SJSA1 (cell line): ENCODE results near the gene DLK2. TPM values are rescaled to one million over a fixed set of nuclear protein-coding genes. Genes with fewer than 3 reads are reported as not detected.
"Not testable (repeated sequence)": the region's sequence is repeated elsewhere in the genome, so short reads cannot be mapped to it uniquely, and the experiment has no call there.

ENCODE experiments used
- DNase-seq, 2 experiments: peaks; one replicate each; pipeline ENCODE4 v3.0.0-alpha.2; 2015 to 2020; ENCODE audit warnings: low spot score in 2 of 2, low read depth in 1 of 2
- H3K27ac ChIP-seq: fragments of 250-450 bp; sonication (Bioruptor Pico); 2 replicates; pipeline ENCODE4 v1.5.1; 2020; ENCODE audit warnings: mild to moderate bottlenecking, moderate library complexity
- H3K27me3 ChIP-seq: fragments of 250-450 bp; sonication (Bioruptor Pico); replicated peaks from 2 replicates; pipeline ENCODE4 v1.5.1; 2020; ENCODE audit warnings: mild to moderate bottlenecking, moderate library complexity
- H3K36me3 ChIP-seq: fragments of 250-450 bp; sonication (Bioruptor Pico); 2 replicates; pipeline ENCODE4 v1.5.1; 2020; ENCODE audit warnings: mild to moderate bottlenecking
- H3K4me1 ChIP-seq: fragments of 250-450 bp; sonication (Bioruptor Pico); replicated peaks from 2 replicates; pipeline ENCODE4 v1.6.1; 2021; ENCODE audit warnings: mild to moderate bottlenecking
- H3K4me3 ChIP-seq: fragments of 250-450 bp; sonication (Bioruptor Pico); 2 replicates; pipeline ENCODE4 v1.5.1; 2020; ENCODE audit warnings: mild to moderate bottlenecking
- H3K9me3 ChIP-seq: fragments of 250-450 bp; sonication (Bioruptor Pico); replicated peaks from 2 replicates; pipeline ENCODE4 v1.5.1; 2020; ENCODE audit warnings: mild to moderate bottlenecking
- total RNA-seq: library from RNA; depleted of rRNA; stranded (reverse); fragments of >200 nt; shearing (Covaris generic); gene quantifications from 2 replicates; pipeline ENCODE4 v1.2.3, GENCODE V29; 2014; rRNA removed

The DLK2 gene
- total RNA-seq, result 0.16 TPM in 1 of 2 replicates, not detected in the other

DNA sequence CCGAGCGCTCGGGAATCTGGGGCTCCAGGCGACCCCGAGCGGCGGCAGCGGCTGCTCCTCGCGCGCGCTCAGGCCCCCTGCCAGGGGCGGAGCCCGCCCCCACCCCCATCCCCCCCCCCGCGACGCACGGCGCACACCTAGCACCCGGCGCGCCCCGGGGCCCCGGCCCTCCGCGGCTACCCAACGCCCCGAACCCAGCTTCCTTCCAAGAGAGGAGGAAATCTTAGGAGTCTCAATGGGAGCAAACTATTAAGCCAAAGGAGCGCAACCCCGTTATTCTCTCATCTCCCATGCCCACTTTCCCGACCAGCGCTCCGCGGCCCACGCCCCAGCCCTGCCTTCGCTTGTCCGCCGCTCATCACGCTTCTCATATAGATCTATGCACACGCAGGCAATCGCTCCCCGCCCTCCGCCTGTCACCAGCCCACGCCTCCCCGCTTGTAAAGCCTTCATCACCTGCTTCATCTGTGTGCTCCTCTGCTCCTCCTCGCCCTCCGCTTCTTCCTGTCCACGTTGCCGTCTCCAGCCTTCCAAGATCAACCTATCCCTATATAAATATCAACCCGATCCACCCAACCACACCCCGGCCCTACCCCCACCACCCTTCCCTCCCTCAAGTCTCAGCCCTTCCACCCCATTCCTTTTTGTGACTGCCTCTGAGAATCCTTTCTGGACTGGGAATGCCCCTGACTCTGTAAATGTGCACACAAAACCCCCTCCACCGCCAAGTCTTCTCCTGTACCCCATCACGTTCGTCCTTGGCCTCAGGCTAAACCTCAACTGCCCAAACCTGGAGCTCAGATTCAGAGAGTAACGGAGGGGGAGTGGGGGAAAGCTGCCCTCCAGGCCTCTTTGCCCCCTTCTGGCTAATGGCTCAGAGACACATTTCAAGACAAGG, at the start of gene DLK2:
TSS of gene DLK2 (minus strand) at position 18 of the 898 bp plus-strand sequence. CDS start 723 bp downstream, outside the sequence.
- Histone ChIP-seq H3K9me3 (no peaks in the 10 kb centered on the region), H3K36me3 (peaks cover 10% of the 10 kb centered on the region), H3K27me3 (peaks cover 33% of the 10 kb centered on the region), H3K4me1 (peaks cover 18% of the 10 kb centered on the region), H3K4me3 (peak within 1 kb of the TSS; percentile 35), H3K27ac (no peak within 1 kb of the TSS)
- no peak for DNase-seq

- no peaks in the 10 kb centered on the region for H3K4me1 ChIP-seq
- H3K9me3 ChIP-seq, result no peaks in the 10 kb centered on the region
- DNase-seq, result no peak
- no peak overlapping the region for H3K4me3 ChIP-seq
- H3K36me3 ChIP-seq, result peaks cover 50% of the 10 kb centered on the region
- H3K27ac ChIP-seq, result no peak overlapping the region
- no peaks in the 10 kb centered on the region; the same call in 1 of the 2 replicates for H3K27me3 ChIP-seq
Observed at GRCh38 chr6:43503443-43503842, 48.1 kb upstream of the DLK2 start.

DNA sequence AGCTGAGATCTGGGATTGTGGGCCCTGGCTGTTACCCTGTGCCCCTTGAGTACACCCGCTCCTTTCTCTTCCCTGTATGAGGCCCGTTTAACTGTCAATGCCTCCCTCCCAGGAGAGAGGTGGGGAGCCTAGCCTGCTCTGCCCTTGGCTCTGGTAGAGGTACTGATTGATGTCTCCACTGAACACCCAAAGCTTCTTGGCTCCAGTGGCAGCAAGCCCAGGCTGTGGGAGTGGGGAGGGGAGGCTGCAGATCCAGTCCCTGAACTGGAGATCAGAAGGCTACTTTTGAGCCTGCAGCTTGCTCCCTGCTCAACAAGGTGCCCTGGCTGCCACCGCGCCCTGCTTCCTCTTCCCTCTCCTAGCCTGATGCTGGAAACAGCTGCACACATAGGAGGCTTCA, 47.3 kb upstream of the DLK2 start:
- H3K27ac ChIP-seq, result no peak overlapping the region
- no peak overlapping the region for H3K4me3 ChIP-seq
- DNase-seq, result no peak
- peaks cover 58% of the 10 kb centered on the region for H3K36me3 ChIP-seq
- H3K4me1 ChIP-seq, result no peaks in the 10 kb centered on the region
- H3K27me3 ChIP-seq, result no peaks in the 10 kb centered on the region; the same call in 1 of the 2 replicates
- H3K9me3 ChIP-seq, result no peaks in the 10 kb centered on the region

DNA sequence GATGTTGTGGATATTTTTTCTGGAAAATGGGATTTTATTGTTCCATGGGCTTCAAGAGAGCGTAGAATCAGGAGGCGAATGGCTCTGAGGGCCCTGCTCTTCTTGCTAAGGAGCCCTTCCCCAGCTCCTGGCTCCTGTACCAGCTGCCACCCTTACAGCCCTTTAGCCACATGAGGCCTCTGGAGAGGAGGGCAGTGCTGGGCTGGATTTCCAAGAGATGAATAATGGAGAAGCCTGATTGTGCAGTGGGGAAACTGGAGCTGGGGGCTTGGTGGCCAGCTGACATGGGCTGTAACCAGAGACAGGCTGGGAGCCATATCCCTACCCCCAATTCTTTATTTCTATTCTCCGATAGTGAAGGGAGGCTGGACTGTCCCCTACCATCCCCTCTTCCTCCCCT, 45.6 kb upstream of the DLK2 start:
- peaks cover 60% of the 10 kb centered on the region for H3K36me3 ChIP-seq
- H3K27me3 ChIP-seq, result no peaks in the 10 kb centered on the region
- no peaks in the 10 kb centered on the region for H3K9me3 ChIP-seq
- no peak overlapping the region for H3K27ac ChIP-seq
- H3K4me1 ChIP-seq, result peaks cover 5% of the 10 kb centered on the region; the same call in 1 of the 2 replicates
- no peak for DNase-seq
- no peak overlapping the region for H3K4me3 ChIP-seq

GRCh38 chr6:43499028-43499815, 43.9 kb upstream of the DLK2 start:
- Histone ChIP-seq H3K4me1 (peaks cover 11% of the 10 kb centered on the region), H3K27me3 (no peaks in the 10 kb centered on the region), H3K36me3 (peaks cover 52% of the 10 kb centered on the region), H3K9me3 (no peaks in the 10 kb centered on the region), H3K27ac (no peak overlapping the region), H3K4me3 (no peak overlapping the region)
- no peak for DNase-seq

DNA sequence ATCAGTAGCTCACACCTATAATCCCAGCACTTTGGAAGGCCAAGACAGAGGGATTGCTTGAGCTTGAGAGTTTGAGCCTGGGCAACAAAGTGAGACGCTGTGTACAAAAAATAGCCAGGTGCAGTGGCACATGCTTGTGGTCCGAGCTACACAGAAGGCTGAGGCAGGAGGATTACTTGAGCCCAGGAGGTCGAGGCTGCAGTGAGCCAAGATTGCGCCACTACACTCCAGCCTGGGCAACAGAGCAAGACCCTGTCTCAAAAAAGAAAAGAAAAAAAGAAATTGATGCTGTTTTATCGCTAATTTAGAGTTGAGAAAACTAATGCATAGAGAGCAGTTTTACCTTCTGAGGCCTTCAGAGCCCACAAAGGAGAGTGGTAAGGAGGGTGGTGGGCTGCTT, 42.9 kb upstream of the DLK2 start:
- H3K9me3 ChIP-seq, H3K4me3 ChIP-seq, H3K27me3 ChIP-seq, DNase-seq, H3K27ac ChIP-seq: not testable (repeated sequence)
- peaks cover 11% of the 10 kb centered on the region for H3K4me1 ChIP-seq
- peaks cover 51% of the 10 kb centered on the region for H3K36me3 ChIP-seq

DNA sequence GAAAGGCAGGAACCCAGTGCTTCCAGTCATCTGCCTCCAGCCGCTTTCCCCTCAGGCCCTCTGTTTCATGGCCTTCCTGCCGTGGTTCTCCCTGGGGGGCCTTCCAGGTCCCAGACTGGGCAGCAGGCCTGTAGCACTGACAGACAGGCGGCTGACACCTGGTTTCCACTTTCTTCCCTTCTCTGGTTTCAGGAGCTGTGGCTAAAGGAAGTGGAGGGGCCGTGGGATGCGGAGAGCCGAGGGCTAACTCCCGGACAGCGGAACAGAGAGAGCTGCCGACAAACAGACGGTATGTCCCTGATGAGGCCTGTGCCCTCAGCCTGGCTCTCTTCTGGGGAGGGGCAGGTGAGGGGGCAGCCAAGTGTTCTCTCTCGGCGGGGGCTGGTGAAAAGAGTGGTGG, 42.3 kb upstream of the DLK2 start:
- H3K9me3 ChIP-seq, result no peaks in the 10 kb centered on the region
- no peak overlapping the region for H3K27ac ChIP-seq
- no peak overlapping the region for H3K4me3 ChIP-seq
- H3K27me3 ChIP-seq, result no peaks in the 10 kb centered on the region
- H3K4me1 ChIP-seq, result peaks cover 13% of the 10 kb centered on the region
- peaks cover 49% of the 10 kb centered on the region for H3K36me3 ChIP-seq
- DNase-seq, result no peak

- DNase-seq, result no peak
- Histone ChIP-seq H3K9me3 (no peaks in the 10 kb centered on the region), H3K36me3 (peaks cover 43% of the 10 kb centered on the region), H3K4me1 (peaks cover 19% of the 10 kb centered on the region), H3K27me3 (no peaks in the 10 kb centered on the region), H3K4me3 (no peak overlapping the region), H3K27ac (no peak overlapping the region)
Observed at GRCh38 chr6:43497129-43497396, 41.7 kb upstream of the DLK2 start.

GRCh38 chr6:43496370-43497128, 41.2 kb upstream of the DLK2 start:
- H3K27ac ChIP-seq, result no peak overlapping the region
- H3K36me3 ChIP-seq, result peaks cover 43% of the 10 kb centered on the region
- H3K4me1 ChIP-seq, result peaks cover 22% of the 10 kb centered on the region

GRCh38 chr6:43495409-43495941, 40.1 kb upstream of the DLK2 start:
- no peak overlapping the region for H3K4me3 ChIP-seq
- no peak for DNase-seq
- no peak overlapping the region for H3K27ac ChIP-seq
- peaks cover 22% of the 10 kb centered on the region for H3K4me1 ChIP-seq
- H3K9me3 ChIP-seq, result no peaks in the 10 kb centered on the region
- no peaks in the 10 kb centered on the region for H3K27me3 ChIP-seq
- peaks cover 36% of the 10 kb centered on the region for H3K36me3 ChIP-seq

More at GRCh38 chr6:43496370-43497128, 41.2 kb upstream of the DLK2 start:
- Histone ChIP-seq H3K9me3 (no peaks in the 10 kb centered on the region), H3K4me3 (no peak overlapping the region), H3K27me3 (no peaks in the 10 kb centered on the region)
- no peak for DNase-seq

- Histone ChIP-seq H3K4me3 (no peak overlapping the region), H3K27ac (no peak overlapping the region), H3K27me3 (no peaks in the 10 kb centered on the region), H3K36me3 (peaks cover 30% of the 10 kb centered on the region), H3K4me1 (peaks cover 22% of the 10 kb centered on the region), H3K9me3 (no peaks in the 10 kb centered on the region)
- DNase-seq, result no peak
Observed at GRCh38 chr6:43494766-43495165, 39.4 kb upstream of the DLK2 start.

DNA sequence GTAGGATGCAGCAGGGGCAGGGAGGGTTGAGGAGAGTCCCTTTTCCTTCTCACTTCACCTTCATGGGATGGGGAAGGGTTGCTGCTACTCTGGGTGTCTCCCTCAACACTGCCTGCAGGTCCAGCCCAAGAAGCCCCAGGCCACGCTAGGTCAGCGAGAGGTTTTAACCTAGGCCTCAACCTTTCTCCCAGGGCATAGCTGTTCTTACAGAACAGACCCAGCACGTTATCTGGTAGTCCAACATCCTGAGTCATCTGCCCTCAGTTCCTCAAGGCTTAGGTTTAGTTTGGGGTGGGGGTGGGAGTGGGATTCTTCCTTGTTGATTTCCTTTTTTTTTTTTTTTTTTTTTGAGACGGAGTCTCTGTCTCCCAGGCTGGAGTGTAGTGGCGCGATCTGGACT, 39.0 kb upstream of the DLK2 start:
- no peaks in the 10 kb centered on the region for H3K9me3 ChIP-seq
- H3K36me3 ChIP-seq, result peaks cover 26% of the 10 kb centered on the region
- H3K4me1 ChIP-seq, result peaks cover 22% of the 10 kb centered on the region

GRCh38 chr6:43493833-43494232, 38.5 kb upstream of the DLK2 start:
- peaks cover 22% of the 10 kb centered on the region for H3K4me1 ChIP-seq
- no peaks in the 10 kb centered on the region for H3K27me3 ChIP-seq
- H3K36me3 ChIP-seq, result peaks cover 21% of the 10 kb centered on the region
- H3K4me3 ChIP-seq, result no peak overlapping the region
- DNase-seq, result no peak
- H3K9me3 ChIP-seq, result no peaks in the 10 kb centered on the region
- no peak overlapping the region for H3K27ac ChIP-seq

More for the DNA sequence above, 39.0 kb upstream of the DLK2 start:
- no peak for DNase-seq
- Histone ChIP-seq H3K27me3 (no peaks in the 10 kb centered on the region), H3K27ac (no peak overlapping the region), H3K4me3 (no peak overlapping the region)
